Liver (tissue), 9 donors: ENCODE measurements around the gene RNLS. TPM values are rescaled to one million over a fixed set of nuclear protein-coding genes. Genes with fewer than 3 reads are reported as not detected.
A peak's percentile ranks its signal among the peaks of the same experiment; 100 is the strongest.

Experiments
- DNase-seq: peaks from one replicate; pipeline ENCODE4 v3.0.0-alpha.2; 2017; ENCODE audit warnings: low spot score
- H3K27ac ChIP-seq, 2 donors: one replicate each; pipeline ENCODE4 v1.7.0; 2013; ENCODE audit warnings: inconsistent platforms in 2 of 2, low read length in 2 of 2, control low read depth in 1 of 2, low read depth in 1 of 2, mild to moderate bottlenecking in 1 of 2
- H3K27me3 ChIP-seq, 4 donors: one replicate each; pipeline versions ENCODE4 v1.6.1 to v1.7.0; 2013; ENCODE audit warnings: low read length in 3 of 4, inconsistent platforms in 1 of 4, mild to moderate bottlenecking in 1 of 4, moderate library complexity in 1 of 4; ENCODE audit not compliant: control insufficient read depth in 4 of 4, insufficient read depth in 4 of 4
- H3K36me3 ChIP-seq, 4 donors: one replicate each; pipeline versions ENCODE4 v1.6.1 to v1.7.0; 2013; ENCODE audit warnings: low read length in 3 of 4, mild to moderate bottlenecking in 3 of 4, low read depth in 1 of 4, moderate library complexity in 1 of 4; ENCODE audit not compliant: control insufficient read depth in 4 of 4, insufficient read depth in 3 of 4
- H3K4me1 ChIP-seq, 4 donors: one replicate each; pipeline versions ENCODE4 v1.6.1 to v1.7.0; 2013; ENCODE audit warnings: low read length in 3 of 4, mild to moderate bottlenecking in 3 of 4, moderate library complexity in 1 of 4; ENCODE audit not compliant: control insufficient read depth in 4 of 4, insufficient read depth in 4 of 4
- H3K4me3 ChIP-seq, 3 donors: one replicate each; pipeline versions ENCODE4 v1.6.1 to v1.7.0; 2013; ENCODE audit warnings: low read length in 3 of 3, control low read depth in 1 of 3, low read depth in 1 of 3, mild to moderate bottlenecking in 1 of 3
- H3K9ac ChIP-seq, 2 donors: one replicate each; pipeline ENCODE4 v1.7.0; 2013; ENCODE audit warnings: low read length in 2 of 2, mild to moderate bottlenecking in 2 of 2, moderate library complexity in 2 of 2, control low read depth in 1 of 2, low read depth in 1 of 2
- H3K9me3 ChIP-seq, 4 donors: one replicate each; pipeline versions ENCODE4 v1.6.1 to v1.7.0; 2013; ENCODE audit warnings: low read length in 3 of 4; ENCODE audit not compliant: control insufficient read depth in 4 of 4
- ATF3 ChIP-seq: IDR thresholded peaks from 2 replicates; pipeline ENCODE4 v1.6.1; 2016; ENCODE audit warnings: antibody characterized with exemption
- EGR1 ChIP-seq, 2 donors: IDR thresholded peaks; 2 replicates each; pipeline ENCODE4 v1.6.1; 2016 to 2018; ENCODE audit warnings: antibody characterized with exemption in 2 of 2, low read depth in 2 of 2
- FOXA1 ChIP-seq: IDR thresholded peaks from 2 replicates; pipeline ENCODE4 v1.6.1; 2016; ENCODE audit warnings: antibody characterized with exemption
- FOXA2 ChIP-seq: IDR thresholded peaks from 2 replicates; pipeline ENCODE4 v1.6.1; 2016; ENCODE audit warnings: antibody characterized with exemption
- GABPA ChIP-seq, 2 donors: IDR thresholded peaks in 1 of 2; conservative IDR thresholded peaks in 1 of 2; 2 replicates each; pipeline ENCODE4 v1.6.1; 2016; ENCODE audit warnings: antibody characterized with exemption in 2 of 2, mild to moderate bottlenecking in 1 of 2, moderate library complexity in 1 of 2
- HNF4A ChIP-seq, 2 donors: conservative IDR thresholded peaks; 2 replicates each; pipeline ENCODE4 v1.6.1; 2016; ENCODE audit warnings: antibody characterized with exemption in 2 of 2, mild to moderate bottlenecking in 2 of 2
- HNF4G ChIP-seq: IDR thresholded peaks from 2 replicates; pipeline ENCODE4 v1.6.1; 2016; ENCODE audit warnings: antibody characterized with exemption
- JUND ChIP-seq, 2 donors: IDR thresholded peaks; 2 replicates each; pipeline ENCODE4 v1.6.1; 2016; ENCODE audit warnings: antibody characterized with exemption in 2 of 2
- MAX ChIP-seq: IDR thresholded peaks from 2 replicates; pipeline ENCODE4 v1.6.1; 2016; ENCODE audit warnings: antibody characterized with exemption
- RAD21 ChIP-seq, 2 donors: IDR thresholded peaks; 2 replicates each; pipeline ENCODE4 v1.6.1; 2016; ENCODE audit warnings: antibody characterized with exemption in 2 of 2, mild to moderate bottlenecking in 2 of 2
- RXRA ChIP-seq, 2 donors: IDR thresholded peaks; 2 replicates each; pipeline ENCODE4 v1.6.1; 2017 to 2018; ENCODE audit warnings: antibody characterized with exemption in 2 of 2, mild to moderate bottlenecking in 1 of 2
- TAF1 ChIP-seq: conservative IDR thresholded peaks from 2 replicates; pipeline ENCODE4 v1.6.1; 2016; ENCODE audit warnings: antibody characterized with exemption, mild to moderate bottlenecking
- YY1 ChIP-seq: IDR thresholded peaks from 2 replicates; pipeline ENCODE4 v1.6.1; 2016; ENCODE audit warnings: antibody characterized with exemption, mild to moderate bottlenecking
- WGBS: extraction: QIAGEN DNeasy Blood & Tissue Kit; methylation state at CpG from one replicate; pipeline ENCODE4 v1.1.7; 2013; 5-methylcytosine and 5-hydroxymethylcytosine counted together
- polyA plus RNA-seq, 2 donors: library from polyadenylated mRNA; stranded (reverse) in 1 of 2; unstranded in 1 of 2; fragments of 200-250 nt in 1 of 2; fragments of >200 nt in 1 of 2; fragmentation: Nextera tagmentation in 1 of 2; extraction: Ambion mirVana in 1 of 2; gene quantifications; one replicate each; pipeline versions ENCODE4 v1.2.1 to v1.2.3, GENCODE V29; 2013 to 2015
- total RNA-seq, 2 donors: library from RNA; depleted of rRNA; stranded (reverse); fragments of >200 nt; gene quantifications; one replicate each; pipeline ENCODE4 v1.2.3, GENCODE V29; 2014
- TF ChIP-seq, protein P1 (sequence below): fragments of 150-350 bp; IDR thresholded peaks from 2 replicates; pipeline ENCODE4 v1.5.1; 2017; ENCODE audit warnings: improper control_type of control experiment, low read depth, low read length; ENCODE audit not compliant: missing input control
- donor health status: healthy.
- donor health status: healthy.
- donor health status: healthy.
- donor health status: healthy.
- donor health status: healthy.

Gene RNLS
- total and polyA plus RNA-seq, 4 donors: 4.1 to 12.4 (median 7.5) TPM

GRCh38 chr10:88465765-88466164, 117.4 kb downstream of the RNLS start (continued):
- TF ChIP-seq, protein P1, sequence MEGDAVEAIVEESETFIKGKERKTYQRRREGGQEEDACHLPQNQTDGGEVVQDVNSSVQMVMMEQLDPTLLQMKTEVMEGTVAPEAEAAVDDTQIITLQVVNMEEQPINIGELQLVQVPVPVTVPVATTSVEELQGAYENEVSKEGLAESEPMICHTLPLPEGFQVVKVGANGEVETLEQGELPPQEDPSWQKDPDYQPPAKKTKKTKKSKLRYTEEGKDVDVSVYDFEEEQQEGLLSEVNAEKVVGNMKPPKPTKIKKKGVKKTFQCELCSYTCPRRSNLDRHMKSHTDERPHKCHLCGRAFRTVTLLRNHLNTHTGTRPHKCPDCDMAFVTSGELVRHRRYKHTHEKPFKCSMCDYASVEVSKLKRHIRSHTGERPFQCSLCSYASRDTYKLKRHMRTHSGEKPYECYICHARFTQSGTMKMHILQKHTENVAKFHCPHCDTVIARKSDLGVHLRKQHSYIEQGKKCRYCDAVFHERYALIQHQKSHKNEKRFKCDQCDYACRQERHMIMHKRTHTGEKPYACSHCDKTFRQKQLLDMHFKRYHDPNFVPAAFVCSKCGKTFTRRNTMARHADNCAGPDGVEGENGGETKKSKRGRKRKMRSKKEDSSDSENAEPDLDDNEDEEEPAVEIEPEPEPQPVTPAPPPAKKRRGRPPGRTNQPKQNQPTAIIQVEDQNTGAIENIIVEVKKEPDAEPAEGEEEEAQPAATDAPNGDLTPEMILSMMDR: no peak
- no peak for TF ChIP-seq JUND (IDR thresholded peaks at IDR 0.05)
- no peak for TF ChIP-seq ATF3
- TF ChIP-seq RAD21 (IDR thresholded peaks at IDR 0.05): no peak
- no peak for TF ChIP-seq MAX
- TF ChIP-seq RXRA (IDR thresholded peaks at IDR 0.05): no peak
- no peak for TF ChIP-seq HNF4G
- TF ChIP-seq YY1: no peak
- no peak for TF ChIP-seq HNF4A (conservative IDR thresholded peaks at IDR 0.05)
- TF ChIP-seq TAF1: no peak

GRCh38 chr10:88463811-88464210, 119.3 kb downstream of the RNLS start:
- no peak for DNase-seq
- WGBS: 94% methylated on average over 1 of the region's 1 CpG
- TF ChIP-seq FOXA1: no peak
- no peak for TF ChIP-seq GABPA (IDR thresholded peaks at IDR 0.05 in 1 of 2, conservative IDR thresholded peaks at IDR 0.05 in 1 of 2)
- TF ChIP-seq FOXA2: no peak
- no peak for TF ChIP-seq EGR1 (IDR thresholded peaks at IDR 0.05; ENCODE audit: low read depth in 2 of 2)
- no peaks in the 10 kb centered on the region for H3K9me3 ChIP-seq
- no peaks in the 10 kb centered on the region for H3K36me3 ChIP-seq
- no peak overlapping the region for H3K9ac ChIP-seq
- H3K27me3 ChIP-seq: no peaks in the 10 kb centered on the region
- no peak overlapping the region for H3K27ac ChIP-seq
- H3K4me1 ChIP-seq: peaks cover 0 to 2% (median 1%) of the 10 kb centered on the region in 4 donors
- H3K4me3 ChIP-seq: no peak overlapping the region

DNA sequence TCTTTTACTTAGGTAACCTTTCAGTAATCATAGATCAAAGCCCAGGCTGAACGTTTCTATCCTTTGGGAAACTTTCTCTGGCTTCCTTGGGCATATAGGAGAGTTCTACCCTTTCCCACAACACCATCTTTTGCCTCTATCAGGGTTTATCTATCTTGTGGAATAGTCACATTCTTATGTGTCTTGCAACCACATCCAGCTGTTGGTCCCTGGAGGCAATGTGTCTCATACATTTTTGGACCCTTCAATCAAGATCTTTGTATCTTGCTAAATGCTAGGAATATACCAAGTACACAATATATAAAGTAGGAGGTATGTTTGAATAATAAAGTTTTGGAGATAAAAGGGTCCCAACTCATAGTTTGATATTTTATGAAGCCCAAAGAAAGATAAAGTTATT, 121.7 kb downstream of the RNLS start:
- H3K36me3 ChIP-seq: no peaks in the 10 kb centered on the region
- no peaks in the 10 kb centered on the region for H3K9me3 ChIP-seq
- no peak overlapping the region for H3K4me3 ChIP-seq
- no peaks in the 10 kb centered on the region for H3K27me3 ChIP-seq
- TF ChIP-seq EGR1 (IDR thresholded peaks at IDR 0.05; ENCODE audit: low read depth in 2 of 2): no peak
- no peak overlapping the region for H3K9ac ChIP-seq
- H3K4me1 ChIP-seq: peaks cover 0 to 2% (median 1%) of the 10 kb centered on the region in 4 donors
- 80% methylated on average over 1 of the region's 1 CpG for WGBS
- no peak overlapping the region for H3K27ac ChIP-seq
- no peak for DNase-seq

- no peak overlapping the region for H3K27ac ChIP-seq
- WGBS: 25% methylated on average over 4 of the region's 4 CpGs
- no peak for DNase-seq
Measured at GRCh38 chr10:88459530-88459929, 123.6 kb downstream of the RNLS start.

More at GRCh38 chr10:88459530-88459929, 123.6 kb downstream of the RNLS start:
- Histone ChIP-seq H3K27me3 (no peaks in the 10 kb centered on the region), H3K9me3 (no peaks in the 10 kb centered on the region), H3K36me3 (no peaks in the 10 kb centered on the region), H3K9ac (no peak overlapping the region), H3K4me3 (no peak overlapping the region), H3K4me1 (peaks cover 0 to 2% (median 1%) of the 10 kb centered on the region in 4 donors)
- TF ChIP-seq HNF4A (conservative IDR thresholded peaks at IDR 0.05): peak in 1 of 2 donors; percentile 9
- TF ChIP-seq ATF3: no peak
- peak in 1 of 2 donors; percentile 28 for TF ChIP-seq RXRA (IDR thresholded peaks at IDR 0.05)
